ENCODE measurements around the gene CWC25. TPM values are rescaled to one million over a fixed set of nuclear protein-coding genes. Genes with fewer than 3 reads are reported as not detected.
"Not testable (repeated sequence)": the region's sequence is repeated elsewhere in the genome, so short reads cannot be mapped to it uniquely, and the experiment has no call there.

The CWC25 gene
- total RNA-seq, 2 donors from 2014 or later, result 15.0 to 39.2 TPM

DNA sequence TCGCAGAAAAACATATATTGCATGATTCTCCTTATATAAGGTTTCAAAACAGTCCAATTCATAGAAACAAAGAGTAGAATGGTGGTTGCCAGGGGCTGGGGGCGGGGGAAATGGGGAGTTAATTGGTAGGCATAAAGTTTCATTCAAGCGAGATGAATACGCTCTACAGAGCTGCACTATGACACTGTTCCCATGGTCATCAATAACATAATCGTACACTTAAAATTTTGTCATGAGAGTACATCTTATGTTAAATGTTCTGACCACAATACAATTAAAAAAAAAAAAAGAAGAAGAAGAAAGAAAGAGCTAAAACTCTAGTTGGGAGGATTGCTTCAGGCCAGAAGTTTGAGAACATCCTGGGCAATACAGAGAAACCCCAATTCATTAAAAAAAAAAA, 30.9 kb downstream of the CWC25 start:
- no peak overlapping the region for H3K4me3 ChIP-seq
- no peaks in the 10 kb centered on the region for H3K36me3 ChIP-seq (replicated peaks in 1 of 2; ENCODE audit: insufficient read depth in 1 of 2, low read depth in 2 of 2)
- H3K27me3 ChIP-seq, result no peaks in the 10 kb centered on the region
- peaks cover 30% of the 10 kb centered on the region for H3K4me1 ChIP-seq
- intact Hi-C loops (cut with DNase I), result no loop called here
- WGBS, 2 donors, result 90 to 97% methylated on average over 5 of the region's 5 CpGs
- TF ChIP-seq POLR2A (IDR thresholded peaks at IDR 0.05), result no peak
- TF ChIP-seq, protein P1, sequence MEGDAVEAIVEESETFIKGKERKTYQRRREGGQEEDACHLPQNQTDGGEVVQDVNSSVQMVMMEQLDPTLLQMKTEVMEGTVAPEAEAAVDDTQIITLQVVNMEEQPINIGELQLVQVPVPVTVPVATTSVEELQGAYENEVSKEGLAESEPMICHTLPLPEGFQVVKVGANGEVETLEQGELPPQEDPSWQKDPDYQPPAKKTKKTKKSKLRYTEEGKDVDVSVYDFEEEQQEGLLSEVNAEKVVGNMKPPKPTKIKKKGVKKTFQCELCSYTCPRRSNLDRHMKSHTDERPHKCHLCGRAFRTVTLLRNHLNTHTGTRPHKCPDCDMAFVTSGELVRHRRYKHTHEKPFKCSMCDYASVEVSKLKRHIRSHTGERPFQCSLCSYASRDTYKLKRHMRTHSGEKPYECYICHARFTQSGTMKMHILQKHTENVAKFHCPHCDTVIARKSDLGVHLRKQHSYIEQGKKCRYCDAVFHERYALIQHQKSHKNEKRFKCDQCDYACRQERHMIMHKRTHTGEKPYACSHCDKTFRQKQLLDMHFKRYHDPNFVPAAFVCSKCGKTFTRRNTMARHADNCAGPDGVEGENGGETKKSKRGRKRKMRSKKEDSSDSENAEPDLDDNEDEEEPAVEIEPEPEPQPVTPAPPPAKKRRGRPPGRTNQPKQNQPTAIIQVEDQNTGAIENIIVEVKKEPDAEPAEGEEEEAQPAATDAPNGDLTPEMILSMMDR (IDR thresholded peaks at IDR 0.05), result no peak
- no peak overlapping the region for H3K27ac ChIP-seq
- no peak for DNase-seq
- no peaks in the 10 kb centered on the region for H3K9me3 ChIP-seq
- ATAC-seq, result no peak

DNA sequence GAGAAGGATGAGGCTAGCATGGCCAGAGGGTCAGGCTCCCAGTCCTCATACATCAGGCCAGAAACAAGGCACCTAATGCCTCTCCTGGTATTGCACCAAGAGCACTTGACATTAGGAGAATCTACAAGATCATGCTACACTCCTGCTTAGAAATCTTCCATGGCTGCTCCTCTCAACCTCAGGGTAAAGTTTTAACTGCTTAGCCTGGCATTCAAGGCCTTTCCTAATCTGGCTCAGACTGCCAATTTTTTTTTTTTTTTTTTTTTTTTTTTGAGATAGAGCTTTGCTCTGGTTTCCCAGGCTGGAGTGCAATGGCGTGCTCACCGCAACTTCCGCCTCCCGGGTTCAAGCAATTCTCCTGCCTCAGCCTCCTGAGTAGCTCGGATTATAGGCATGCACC, 34.0 kb downstream of the CWC25 start:
- no peak overlapping the region for H3K4me3 ChIP-seq
- no peak for ATAC-seq

DNA sequence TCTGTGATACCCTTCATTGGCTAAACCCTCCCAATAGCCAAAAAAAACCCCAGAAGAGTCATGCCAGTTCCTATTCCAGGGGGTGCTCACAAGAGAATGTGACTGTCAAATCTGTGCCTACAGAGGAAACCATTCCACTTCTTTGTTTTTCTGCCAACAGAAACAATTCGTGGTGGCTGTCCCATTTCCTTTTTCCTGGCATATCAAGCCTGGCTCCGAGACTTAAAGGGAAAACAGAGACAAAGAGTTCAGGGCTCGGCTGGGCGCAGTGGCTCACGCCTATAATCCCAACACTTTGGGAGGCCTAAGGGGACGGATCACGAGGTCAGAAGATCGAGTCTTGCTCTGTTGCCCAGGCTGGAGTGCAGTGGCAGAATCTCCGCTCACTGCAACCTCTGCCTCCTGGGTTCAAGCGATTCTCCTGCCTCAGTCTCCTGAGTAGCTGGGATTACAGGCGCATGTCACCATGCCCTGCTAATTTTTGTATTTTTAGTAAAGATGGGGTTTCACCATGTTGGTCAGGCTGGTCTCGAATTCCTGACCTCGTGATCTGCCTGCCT, 34.9 kb downstream of the CWC25 start:
- H3K4me3 ChIP-seq; H3K4me1 ChIP-seq; H3K9me3 ChIP-seq; H3K36me3 ChIP-seq (replicated peaks in 1 of 2; ENCODE audit: insufficient read depth in 1 of 2, low read depth in 2 of 2); H3K27me3 ChIP-seq; ATAC-seq; intact Hi-C loops (cut with DNase I); DNase-seq; H3K27ac ChIP-seq: not testable (repeated sequence)
- 76 to 81% methylated on average over 13 of the region's 13 CpGs for WGBS, 2 donors

More for the DNA sequence above, 34.0 kb downstream of the CWC25 start:
- no peaks in the 10 kb centered on the region for H3K27me3 ChIP-seq
- WGBS, 2 donors, result 90 to 96% methylated on average over 5 of the region's 5 CpGs
- no peaks in the 10 kb centered on the region for H3K36me3 ChIP-seq (replicated peaks in 1 of 2; ENCODE audit: insufficient read depth in 1 of 2, low read depth in 2 of 2)
- no peaks in the 10 kb centered on the region for H3K9me3 ChIP-seq
- DNase-seq, result no peak
- no peak for TF ChIP-seq POLR2A (IDR thresholded peaks at IDR 0.05)
- TF ChIP-seq, protein P1 (IDR thresholded peaks at IDR 0.05), result no peak
- H3K4me1 ChIP-seq, result peaks cover 3% of the 10 kb centered on the region
- intact Hi-C loops (cut with DNase I), result no loop called here
- no peak overlapping the region for H3K27ac ChIP-seq

DNA sequence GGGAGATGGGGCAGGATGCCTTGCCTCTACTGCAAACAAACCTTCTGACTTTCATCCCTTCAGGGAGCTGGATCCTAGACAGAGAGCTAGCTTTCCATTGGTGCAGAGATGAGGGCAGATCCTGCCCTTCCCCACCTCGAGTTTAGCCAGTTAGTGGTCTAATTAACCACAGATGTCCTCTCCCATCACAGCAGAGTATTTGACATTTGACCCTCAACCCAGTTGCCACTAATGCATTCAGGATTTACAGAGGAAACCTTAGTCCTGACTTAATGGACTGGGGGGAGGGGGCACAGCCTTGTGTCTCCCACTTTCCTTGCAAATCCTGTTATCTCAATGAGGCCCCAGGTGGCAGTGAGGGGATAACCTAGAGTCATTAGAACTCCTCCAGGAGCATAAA, 35.9 kb downstream of the CWC25 start:
- Histone ChIP-seq H3K27ac (no peak overlapping the region), H3K9me3 (no peaks in the 10 kb centered on the region), H3K4me1 (no peaks in the 10 kb centered on the region), H3K36me3 (replicated peaks in 1 of 2; ENCODE audit: insufficient read depth in 1 of 2, low read depth in 2 of 2) (peaks cover 0 to 2% of the 10 kb centered on the region in 2 donors), H3K27me3 (no peaks in the 10 kb centered on the region), H3K4me3 (no peak overlapping the region)
- 0 to 9% methylated on average over 1 of the region's 1 CpG for WGBS, 2 donors
- ATAC-seq (no peak), DNase-seq (no peak)
- intact Hi-C loops (cut with DNase I), result no loop called here
- no peak for TF ChIP-seq POLR2A (IDR thresholded peaks at IDR 0.05)
- TF ChIP-seq, protein P1 (IDR thresholded peaks at IDR 0.05), result no peak

DNA sequence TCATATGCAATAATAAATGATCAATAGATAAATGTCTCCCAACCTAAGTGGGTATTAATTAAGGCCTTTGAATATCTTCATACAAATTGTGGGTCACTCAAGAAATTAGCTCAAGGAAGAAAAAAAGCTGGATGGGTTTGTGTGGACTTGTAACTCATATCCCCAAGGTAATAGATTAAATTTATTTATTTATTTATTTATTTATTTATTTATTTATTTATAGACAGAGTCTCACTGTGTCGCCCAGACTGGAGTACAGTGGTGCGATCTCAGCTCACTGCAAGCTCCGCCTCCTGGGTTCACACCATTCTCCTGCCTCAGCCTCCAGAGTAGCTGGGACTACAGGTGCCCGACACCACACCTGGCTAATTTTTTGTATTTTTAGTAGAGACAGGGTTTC, 37.1 kb downstream of the CWC25 start:
- H3K9me3 ChIP-seq; intact Hi-C loops (cut with DNase I); H3K27ac ChIP-seq; H3K27me3 ChIP-seq; H3K4me3 ChIP-seq; DNase-seq; H3K4me1 ChIP-seq; ATAC-seq: not testable (repeated sequence)
- peaks cover 0 to 12% of the 10 kb centered on the region in 2 donors for H3K36me3 ChIP-seq (replicated peaks in 1 of 2; ENCODE audit: insufficient read depth in 1 of 2, low read depth in 2 of 2)
- 97 to 100% methylated on average over 4 of the region's 4 CpGs for WGBS, 2 donors

DNA sequence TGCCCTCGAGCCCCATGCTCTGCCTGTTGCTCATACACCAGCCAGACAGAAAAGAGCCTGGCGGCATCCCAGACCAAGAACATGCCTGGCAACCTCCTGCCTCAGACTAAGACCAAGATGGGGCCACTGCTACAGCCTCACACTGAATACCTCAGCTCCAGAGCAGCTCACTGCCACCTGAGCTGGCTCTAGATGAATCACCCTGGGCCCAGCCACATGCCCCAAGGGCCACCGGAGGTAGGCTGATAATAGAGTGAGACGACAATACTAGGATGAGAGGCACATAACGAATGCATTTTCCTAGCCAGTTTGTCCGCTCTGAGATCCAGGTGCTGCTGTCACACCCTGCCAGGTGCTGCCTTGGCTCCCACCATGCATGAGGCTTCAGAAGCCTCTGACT, 38.7 kb downstream of the CWC25 start:
- 72 to 85% methylated on average over 5 to 6 of the region's 6 CpGs for WGBS, 2 donors
- Histone ChIP-seq H3K9me3 (no peaks in the 10 kb centered on the region), H3K27ac (no peak overlapping the region), H3K36me3 (replicated peaks in 1 of 2; ENCODE audit: insufficient read depth in 1 of 2, low read depth in 2 of 2) (peaks cover 0 to 22% of the 10 kb centered on the region in 2 donors), H3K4me3 (no peak overlapping the region), H3K4me1 (no peaks in the 10 kb centered on the region), H3K27me3 (no peaks in the 10 kb centered on the region)
- DNase-seq (no peak), ATAC-seq (no peak)
- intact Hi-C loops (cut with DNase I), result no loop called here
- TF ChIP-seq, protein P1 (IDR thresholded peaks at IDR 0.05), result no peak
- TF ChIP-seq POLR2A (IDR thresholded peaks at IDR 0.05), result no peak

Measured in body of pancreas (tissue), 4 donors.